ENCODE measurements around the gene MTCL3.

Gene MTCL3

DNA sequence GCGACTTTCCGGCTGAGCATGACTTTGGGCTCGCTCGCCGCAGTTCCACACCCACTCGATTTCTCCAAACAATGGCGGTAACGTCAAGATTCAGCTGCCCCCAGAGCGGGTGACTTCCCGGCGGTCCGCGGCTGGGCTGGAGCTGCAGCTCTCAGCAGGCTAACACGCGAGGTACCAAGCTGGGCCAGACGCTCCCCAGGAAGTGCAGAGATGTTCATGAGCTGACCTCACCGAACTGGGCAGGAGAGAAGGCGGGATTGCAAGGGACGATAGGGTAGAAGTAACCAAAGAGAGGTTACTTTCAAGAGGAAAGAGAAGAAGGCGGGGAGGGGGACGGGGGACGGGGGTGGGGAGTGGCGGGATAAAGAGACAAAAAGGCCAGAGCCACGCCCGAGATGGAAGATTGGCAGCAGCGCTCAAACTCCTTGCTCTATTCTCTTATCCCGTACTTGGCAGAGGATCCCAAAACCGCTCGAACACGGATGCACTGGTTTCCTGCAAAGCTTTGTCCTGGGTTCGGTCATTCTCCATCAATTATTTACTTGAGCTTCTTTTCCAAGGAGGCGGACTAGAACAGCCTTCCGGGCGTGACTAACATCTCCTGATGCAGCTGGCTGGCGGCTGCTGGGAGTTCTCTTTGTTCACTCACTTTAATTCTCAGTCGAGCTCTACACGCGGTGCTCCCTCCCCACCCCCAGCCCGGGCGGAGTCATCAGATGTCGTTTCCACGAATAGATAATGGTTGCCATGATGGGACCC lies at the start of gene MTCL3:
Gene MTCL3 (minus strand): TSS at position 626 of the 759 bp plus-strand sequence.
- peak; percentile 46 for DNase-seq

GRCh38 chr6:127567476-127567875 lies 48.3 kb upstream of the MTCL3 start:
- DNase-seq = no peak

- DNase-seq = no peak
Observed at GRCh38 chr6:127566651-127567050, 47.5 kb upstream of the MTCL3 start.

GRCh38 chr6:127566119-127566518 lies 47.0 kb upstream of the MTCL3 start:
- DNase-seq = no peak

GRCh38 chr6:127564761-127565160 lies 45.6 kb upstream of the MTCL3 start:
- no peak for DNase-seq

DNA sequence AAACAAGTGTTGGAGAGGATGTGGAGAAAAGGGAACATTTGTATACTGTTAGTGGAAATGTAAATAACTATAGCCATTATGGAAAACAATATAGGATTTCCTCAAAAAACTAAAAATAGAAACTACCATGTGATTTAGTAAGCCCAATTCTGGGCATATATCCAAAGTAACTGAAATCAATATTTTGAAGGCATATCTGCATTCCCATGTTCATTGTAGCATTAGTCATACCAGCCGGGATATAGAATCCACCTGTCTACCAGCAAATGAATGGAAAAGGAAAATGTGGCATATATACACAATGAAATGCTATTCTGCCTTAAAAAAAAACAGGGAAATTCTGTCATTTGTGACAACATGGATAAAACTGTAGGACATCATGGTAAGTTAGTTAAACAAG lies 42.5 kb upstream of the MTCL3 start:
- no peak for DNase-seq

DNA sequence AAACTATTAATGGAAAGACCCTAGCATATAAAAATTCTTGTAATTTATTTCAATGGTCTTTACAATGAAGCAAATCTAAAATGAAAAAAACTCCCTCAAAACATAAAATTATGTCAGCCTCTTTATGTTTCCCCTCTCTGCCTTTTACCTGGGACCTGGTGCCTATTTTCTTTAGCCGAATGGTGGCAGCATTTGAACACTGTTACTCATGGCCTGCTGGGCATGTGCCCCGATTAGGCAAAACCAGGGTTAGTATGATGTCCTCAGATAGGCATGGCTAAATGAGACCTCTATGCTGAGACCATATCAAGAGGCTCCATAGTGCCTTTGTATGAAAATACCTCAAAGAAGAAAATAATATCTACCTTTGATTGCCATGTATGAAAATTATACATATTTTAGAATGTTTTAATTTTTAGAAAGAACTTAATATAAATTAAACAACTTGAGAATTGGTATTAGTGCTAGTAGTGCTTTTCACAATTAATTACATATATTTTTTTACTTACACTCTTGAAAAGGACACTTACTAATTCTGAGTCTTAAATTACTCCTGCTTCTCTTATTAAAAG lies 35.4 kb upstream of the MTCL3 start:
- DNase-seq = no peak

DNA sequence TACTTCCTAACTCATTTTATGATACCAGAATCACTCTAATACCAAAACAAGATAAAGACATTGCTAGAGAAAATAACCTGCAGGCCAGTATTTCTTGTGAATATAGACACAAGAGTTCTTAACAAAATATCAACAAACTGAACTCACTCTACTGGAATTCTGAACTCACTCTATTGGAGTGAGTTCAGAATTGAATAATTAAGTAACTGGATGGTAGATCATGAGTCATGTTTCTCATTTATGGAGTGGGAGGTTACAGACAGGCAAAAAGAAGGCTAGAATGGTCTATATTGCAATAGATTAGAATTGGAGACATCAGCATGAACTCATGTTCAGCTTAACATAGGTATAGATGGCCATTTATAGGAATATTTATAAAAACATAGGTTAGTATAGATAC lies 31.3 kb upstream of the MTCL3 start:
- DNase-seq = no peak

DNA sequence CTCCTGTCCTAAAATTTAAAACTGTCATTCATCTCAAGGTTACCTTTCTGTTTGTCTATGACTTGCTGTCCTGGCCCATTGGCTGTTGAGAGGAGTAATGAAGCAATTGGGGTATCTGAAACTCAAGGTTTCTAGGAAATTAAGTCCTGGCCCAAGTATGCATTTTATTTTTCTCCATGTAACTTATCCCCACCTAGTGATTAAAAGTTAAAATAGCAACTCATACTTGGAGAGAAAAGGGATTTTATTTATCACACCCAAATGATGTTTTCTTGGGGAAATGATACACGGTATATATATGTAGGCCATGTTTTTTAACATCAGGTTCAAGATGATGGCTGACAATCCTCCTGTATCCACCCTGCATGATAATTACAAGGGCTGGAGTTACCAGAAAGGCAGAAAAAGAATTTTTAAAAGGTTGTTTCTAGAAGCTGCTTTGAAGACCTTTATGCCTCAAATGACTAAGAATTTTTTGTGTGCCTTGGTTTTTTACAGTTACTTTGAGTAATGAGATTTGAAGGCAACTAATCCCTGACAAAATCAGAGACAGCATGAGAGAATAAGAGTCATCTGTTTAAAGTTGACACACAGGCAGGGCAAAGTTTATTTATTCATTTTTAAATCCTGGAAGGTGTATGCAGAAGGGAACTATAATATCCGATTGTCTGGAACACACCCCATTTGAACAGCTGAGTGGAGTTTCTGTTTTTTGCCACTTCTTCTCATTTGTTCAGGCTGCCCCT lies 28.9 kb upstream of the MTCL3 start:
- DNase-seq = no peak

DNA sequence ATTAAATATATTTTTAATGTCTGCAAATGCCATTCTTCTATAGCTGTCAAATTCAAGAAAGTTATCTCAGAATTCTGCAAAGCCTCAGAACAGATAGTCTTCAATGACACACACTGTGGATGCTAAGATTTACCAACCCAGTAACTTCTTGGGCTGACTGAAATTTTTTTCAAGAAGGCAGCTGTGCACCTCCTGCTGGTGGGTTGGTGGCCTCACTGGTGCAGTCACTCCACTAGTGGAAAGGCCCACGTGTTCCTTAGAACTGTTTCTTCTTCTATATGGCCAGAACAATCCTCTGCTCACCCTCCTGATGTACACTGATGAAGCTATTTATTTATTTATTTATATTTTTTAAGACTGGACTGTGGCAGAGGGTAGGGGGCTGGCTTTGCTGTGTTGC lies 28.1 kb upstream of the MTCL3 start:
- DNase-seq = no peak

DNA sequence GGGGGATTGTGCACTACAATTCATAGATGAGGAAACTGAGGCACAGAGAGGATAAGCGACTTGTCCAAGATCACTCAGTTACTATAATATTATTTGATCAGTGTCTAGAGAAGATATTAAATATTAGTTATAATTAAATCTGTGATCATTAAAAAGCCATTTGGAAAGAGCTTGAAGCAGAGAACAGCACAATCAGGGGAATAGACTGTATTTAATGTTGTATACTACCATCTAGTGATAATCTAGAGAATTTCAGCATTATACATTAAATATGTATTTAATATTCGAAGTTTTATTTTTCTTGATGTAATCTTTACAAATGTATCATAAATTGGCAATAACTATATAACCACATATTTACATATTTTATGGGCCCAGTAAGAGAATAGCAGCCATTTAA lies 20.1 kb upstream of the MTCL3 start:
- DNase-seq = no peak

- DNase-seq = no peak
Observed at GRCh38 chr6:127538750-127539264, 19.7 kb upstream of the MTCL3 start.

- no peak for DNase-seq
Observed at GRCh38 chr6:127533736-127534135, 14.6 kb upstream of the MTCL3 start.

DNA sequence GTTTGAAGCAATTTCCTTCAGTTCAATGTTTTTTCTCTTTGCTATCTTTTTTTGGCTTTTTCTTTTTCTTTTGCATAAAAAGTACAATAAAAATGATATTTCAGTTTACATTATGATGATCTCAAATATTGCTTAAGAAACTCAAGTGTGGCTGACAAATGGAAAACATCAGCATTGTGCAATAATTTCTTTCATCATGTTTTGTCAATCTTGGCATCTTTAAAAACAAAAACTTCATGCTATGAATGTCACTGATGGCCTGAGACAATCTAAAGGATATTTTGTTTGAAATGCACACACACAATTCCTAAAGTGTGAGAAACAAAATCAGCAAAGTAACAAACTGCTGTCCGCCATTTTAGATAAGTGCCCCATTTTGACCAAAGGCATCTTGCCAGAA lies 13.9 kb upstream of the MTCL3 start:
- DNase-seq = no peak

- no peak for DNase-seq
Observed at GRCh38 chr6:127522714-127523113, 3.6 kb upstream of the MTCL3 start.

GRCh38 chr6:127520066-127520465 lies 931 bp upstream of the MTCL3 start:
- DNase-seq = no peak

DNA sequence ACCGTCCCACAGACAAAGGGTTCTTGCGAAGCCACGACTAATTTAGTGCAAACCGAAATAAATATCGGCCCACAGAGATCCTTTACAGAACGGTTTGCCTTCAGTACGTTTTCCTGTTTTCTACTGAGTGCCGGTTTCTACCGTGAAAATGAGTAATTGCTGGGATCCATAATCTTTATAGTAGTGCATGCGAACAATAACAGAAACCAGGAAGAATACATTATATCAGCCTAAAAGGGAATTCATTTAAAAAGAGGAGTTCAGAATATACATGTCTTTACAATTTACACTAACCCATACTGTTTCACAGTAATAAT lies 292 bp upstream of the MTCL3 start:
- no peak for DNase-seq

DNA sequence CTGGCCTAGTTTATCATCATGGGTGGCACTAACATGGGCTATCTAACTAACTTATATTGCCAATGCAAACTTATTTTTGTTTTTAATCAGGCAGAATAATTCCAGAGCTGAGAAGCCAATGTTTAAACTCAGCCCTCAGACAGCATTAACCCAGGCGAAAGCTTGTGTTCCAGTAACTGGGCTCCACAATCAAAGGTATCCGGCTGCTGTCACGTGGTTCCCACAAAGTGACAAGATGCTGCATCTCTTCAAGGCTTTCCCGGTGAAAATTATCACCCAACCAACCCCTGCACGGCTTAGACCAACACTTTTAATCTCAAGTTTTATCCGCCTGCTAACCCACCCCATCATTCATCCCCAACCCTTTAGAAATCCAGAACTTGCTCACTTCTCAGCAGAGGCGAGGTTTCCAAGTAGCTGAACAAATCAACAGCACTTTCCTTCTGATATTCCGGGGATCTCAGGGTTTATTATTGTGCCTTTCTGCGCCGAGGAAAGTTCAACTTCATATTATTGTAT lies 885 bp downstream of the MTCL3 start:
- no peak for DNase-seq

DNA sequence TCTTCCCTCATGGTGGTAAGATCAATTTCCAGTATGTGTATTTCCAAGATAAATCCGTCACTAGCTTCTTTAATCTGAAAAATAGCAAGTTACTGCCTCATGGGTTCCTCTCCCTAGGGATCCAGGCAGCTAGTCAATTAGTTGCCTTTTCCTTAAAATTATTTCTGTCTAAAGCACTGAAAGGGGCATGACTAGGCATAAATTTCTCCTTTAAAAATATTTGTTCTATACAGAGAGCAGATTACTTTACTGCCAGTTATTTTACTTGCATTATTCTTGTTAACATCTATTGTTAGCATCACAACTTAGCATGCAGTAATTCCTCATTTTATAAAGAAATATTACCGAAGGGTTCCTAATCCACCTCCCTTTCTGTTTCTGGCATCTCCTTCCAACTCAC lies 1.4 kb downstream of the MTCL3 start:
- DNase-seq = no peak

- peak; percentile 35 for DNase-seq
Observed at GRCh38 chr6:127516662-127517273, 2.4 kb downstream of the MTCL3 start.

DNA sequence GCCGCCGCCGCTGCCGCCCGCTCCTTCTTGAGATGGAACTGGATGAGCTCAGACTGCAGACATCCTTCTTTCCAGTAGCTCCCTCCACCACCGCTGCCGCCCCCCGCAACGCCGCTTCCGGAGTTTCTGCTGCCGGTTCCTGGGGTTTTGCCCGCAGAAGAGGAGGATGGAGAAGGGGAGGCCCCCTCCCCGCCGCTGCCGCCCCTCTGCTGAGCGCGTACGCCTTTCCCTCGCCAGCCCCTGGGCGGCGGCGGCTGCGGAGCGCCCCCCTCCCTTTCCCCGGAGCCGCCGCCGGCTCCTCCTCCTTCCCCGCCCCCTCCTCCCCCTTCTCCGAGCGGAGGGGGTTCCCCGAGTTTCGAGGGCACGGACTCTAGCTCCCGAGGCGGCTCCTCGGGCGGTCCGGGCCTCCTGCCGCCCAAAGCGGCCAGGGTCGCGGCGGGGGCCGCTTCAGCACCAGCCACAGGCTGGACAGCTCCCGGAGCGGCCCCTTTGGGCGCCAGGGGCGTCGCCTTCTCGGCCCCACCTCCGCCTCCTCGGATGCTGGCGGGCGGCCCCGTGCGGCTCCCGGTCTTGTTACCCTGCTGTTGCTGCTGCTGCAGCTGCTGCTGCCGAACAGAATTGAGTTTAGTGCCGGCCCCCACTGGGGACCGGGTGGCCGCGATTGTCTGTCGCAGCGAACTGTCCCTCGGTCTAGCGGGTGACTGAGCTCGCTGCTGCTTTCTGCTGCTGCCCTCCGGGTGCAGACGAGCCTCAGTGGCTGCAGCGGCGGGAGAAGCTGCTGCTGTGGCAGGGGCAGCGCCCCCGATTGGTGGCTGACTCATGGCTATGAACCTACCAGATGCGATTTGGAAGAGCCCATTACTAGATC lies 3.1 kb downstream of the MTCL3 start:
- peak; percentile 55 for DNase-seq

- no peak for DNase-seq
Observed at GRCh38 chr6:127515234-127515793, 3.8 kb downstream of the MTCL3 start.
